ENCODE measurements around the gene NPIPB9. TPM values are rescaled to one million over a fixed set of nuclear protein-coding genes. Genes with fewer than 3 reads are reported as not detected.
"Not testable (repeated sequence)": the region's sequence is repeated elsewhere in the genome, so short reads cannot be mapped to it uniquely, and the experiment has no call there.

The NPIPB9 gene
- polyA plus RNA-seq (2011; rRNA removed), result 0.16 and 0.35 TPM in 2 replicates
- 0.22 TPM in 1 of 2 replicates, not detected in the other for polyA minus RNA-seq (2011; rRNA and poly(A)+ RNA removed)

DNA sequence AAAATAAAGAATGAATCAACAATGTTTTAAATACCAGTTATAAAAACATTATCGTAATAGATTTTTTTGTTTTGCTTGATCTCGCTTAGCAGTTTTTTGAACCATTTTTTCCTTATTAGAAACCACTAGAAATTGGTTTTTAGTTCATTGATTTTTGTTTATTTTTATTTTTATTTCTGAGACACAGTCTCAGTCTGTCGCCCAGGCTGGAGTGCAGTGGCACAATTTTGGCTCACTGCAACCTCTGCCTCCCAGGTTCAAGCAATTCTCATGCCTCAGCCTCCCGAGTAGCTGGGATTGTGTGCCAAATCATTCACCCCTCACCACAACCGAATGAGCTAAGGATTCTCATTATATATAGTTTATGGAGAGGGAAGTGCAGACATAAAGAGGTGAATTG, at the start of gene NPIPB9:
Gene NPIPB9 (plus strand): TSS at position 301 of the 400 bp plus-strand sequence.
- DNase-seq (ENCODE audit: low read depth, low spot score); H3K9me3 ChIP-seq (ENCODE audit: control insufficient read depth, insufficient read depth, low read length); POLR2A ChIA-PET; H3K27me3 ChIP-seq (ENCODE audit: control insufficient read depth, insufficient read depth, low read length); CTCF ChIA-PET; H3K27ac ChIP-seq (ENCODE audit: low read depth, low read length); H3K4me3 ChIP-seq (ENCODE audit: low read depth, low read length): not testable (repeated sequence)

DNA sequence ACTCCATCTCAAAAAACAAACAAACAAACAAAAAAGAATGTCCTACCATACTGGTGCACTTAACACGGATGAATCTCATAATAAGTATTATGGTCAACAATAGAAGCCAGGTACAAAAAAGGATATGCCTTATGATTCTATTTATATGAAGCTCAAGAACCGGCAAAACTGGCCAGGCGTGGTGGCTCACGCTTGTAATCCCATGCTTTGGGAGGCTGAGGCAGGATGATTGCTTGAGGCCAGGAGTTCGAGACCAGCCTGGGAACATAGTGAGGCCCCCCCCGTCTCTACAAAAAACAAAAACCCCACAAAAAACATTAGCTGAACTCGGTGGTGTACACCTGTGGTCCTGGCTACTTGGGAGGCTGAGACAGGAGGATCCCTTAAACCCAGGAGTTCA, 47.3 kb upstream of the NPIPB9 start:
- H3K9me3 ChIP-seq (ENCODE audit: control insufficient read depth, insufficient read depth, low read length); H3K27me3 ChIP-seq (ENCODE audit: control insufficient read depth, insufficient read depth, low read length); POLR2A ChIA-PET; CTCF ChIA-PET; H3K27ac ChIP-seq (ENCODE audit: low read depth, low read length); H3K4me3 ChIP-seq (ENCODE audit: low read depth, low read length); DNase-seq (ENCODE audit: low read depth, low spot score): not testable (repeated sequence)

DNA sequence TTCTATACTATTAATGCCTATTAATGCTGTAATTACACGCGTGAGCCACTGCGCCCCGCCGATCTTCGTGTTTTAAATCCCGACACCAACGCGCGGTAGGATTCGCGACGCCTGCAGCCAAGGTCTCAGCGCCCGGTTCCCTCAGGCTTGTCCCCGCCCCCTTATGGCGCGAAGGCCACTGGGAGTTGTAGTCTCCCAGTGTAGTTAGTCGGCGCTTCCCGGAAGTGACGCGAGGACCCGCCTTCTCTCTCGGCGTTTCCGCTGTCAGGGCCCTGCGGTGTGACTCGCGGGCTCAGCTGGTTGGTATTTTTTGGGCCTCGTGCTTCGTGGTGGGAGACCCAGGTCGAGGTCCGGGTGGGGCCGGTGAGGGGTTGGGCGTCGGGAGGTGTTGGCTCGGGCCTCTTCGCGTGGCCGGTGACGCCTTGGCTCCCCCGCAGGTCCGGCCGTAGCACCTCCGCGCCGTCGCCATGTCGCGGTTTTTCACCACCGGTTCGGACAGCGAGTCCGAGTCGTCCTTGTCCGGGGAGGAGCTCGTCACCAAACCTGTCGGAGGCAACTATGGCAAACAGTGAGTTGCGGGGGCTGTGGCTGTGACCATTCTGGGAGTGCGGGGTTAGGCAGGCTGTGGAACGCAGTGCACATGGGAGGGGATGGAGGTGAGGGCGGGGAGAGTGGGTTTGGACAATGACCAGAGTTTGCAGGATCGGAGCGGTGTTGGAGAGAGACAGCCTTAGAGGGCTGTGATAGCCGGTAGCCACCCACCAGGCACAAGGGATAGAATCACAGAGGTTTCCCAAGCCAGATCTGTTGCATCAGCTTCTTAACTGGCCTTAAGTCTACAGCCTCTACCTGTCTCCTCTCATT, 40.1 kb upstream of the NPIPB9 start, which contains the start of gene EIF3C:
Gene EIF3C (plus strand): TSS at position 245 of the 864 bp plus-strand sequence. CDS start 223 bp downstream, at position 468.
- H3K9me3 ChIP-seq (ENCODE audit: control insufficient read depth, insufficient read depth, low read length); CTCF ChIA-PET; DNase-seq (ENCODE audit: low read depth, low spot score); POLR2A ChIA-PET; H3K4me3 ChIP-seq (ENCODE audit: low read depth, low read length); H3K27ac ChIP-seq (ENCODE audit: low read depth, low read length); H3K27me3 ChIP-seq (ENCODE audit: control insufficient read depth, insufficient read depth, low read length): not testable (repeated sequence)

DNA sequence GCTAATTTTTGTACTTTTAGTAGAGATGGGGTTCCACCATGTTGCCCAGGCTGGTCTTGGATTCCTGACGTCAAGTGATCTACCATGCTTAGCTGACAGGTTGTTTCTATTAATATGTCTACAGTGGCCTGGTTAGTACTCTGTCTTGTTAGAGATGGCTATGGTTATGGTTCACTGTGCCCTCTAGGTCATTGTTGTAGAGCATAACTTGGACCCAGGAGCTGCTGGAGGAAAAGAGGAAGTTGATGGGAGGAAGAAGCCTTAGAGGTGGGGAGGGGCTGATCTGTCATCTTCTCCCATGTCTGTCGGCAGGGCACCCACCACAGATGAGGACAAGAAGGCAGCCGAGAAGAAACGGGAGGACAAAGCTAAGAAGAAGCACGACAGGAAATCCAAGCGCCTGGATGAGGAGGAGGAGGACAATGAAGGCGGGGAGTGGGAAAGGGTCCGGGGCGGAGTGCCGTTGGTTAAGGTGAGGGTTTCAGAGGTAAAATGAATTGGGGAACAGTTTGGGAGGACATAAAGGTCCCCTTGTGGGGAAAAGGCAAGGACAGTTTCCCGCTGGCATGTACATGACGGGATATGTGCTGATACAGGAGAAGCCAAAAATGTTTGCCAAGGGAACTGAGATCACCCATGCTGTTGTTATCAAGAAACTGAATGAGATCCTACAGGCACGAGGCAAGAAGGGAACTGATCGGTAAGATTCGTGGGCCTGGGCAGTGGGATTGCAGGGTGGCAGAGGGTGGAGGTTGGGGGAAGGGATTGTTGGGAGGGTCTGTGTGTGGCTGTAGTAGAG, 28.5 kb upstream of the NPIPB9 start:
- H3K27me3 ChIP-seq (ENCODE audit: control insufficient read depth, insufficient read depth, low read length); H3K9me3 ChIP-seq (ENCODE audit: control insufficient read depth, insufficient read depth, low read length); CTCF ChIA-PET; DNase-seq (ENCODE audit: low read depth, low spot score); POLR2A ChIA-PET; H3K27ac ChIP-seq (ENCODE audit: low read depth, low read length); H3K4me3 ChIP-seq (ENCODE audit: low read depth, low read length): not testable (repeated sequence)

DNA sequence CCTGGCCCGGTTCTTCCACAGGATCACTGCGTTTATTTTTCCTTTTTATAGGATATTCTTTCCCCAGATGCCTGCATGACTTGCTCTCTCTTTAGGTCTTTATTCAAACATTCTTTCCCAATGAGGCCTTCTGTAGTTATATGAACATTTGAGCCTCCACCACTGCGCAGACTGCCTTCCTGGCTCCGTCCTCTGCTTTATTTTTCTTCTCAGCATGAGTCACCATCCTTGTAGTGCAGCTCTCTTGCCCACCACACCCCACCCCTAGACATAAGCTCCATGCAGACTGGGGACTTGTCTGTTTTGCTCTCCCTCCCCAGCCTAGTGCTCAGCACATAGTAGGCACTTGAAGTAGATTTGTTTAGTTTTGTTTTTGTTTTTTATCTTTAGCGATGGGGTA, 20.3 kb upstream of the NPIPB9 start:
- POLR2A ChIA-PET; H3K9me3 ChIP-seq (ENCODE audit: control insufficient read depth, insufficient read depth, low read length); DNase-seq (ENCODE audit: low read depth, low spot score); H3K27ac ChIP-seq (ENCODE audit: low read depth, low read length); H3K4me3 ChIP-seq (ENCODE audit: low read depth, low read length); H3K27me3 ChIP-seq (ENCODE audit: control insufficient read depth, insufficient read depth, low read length); CTCF ChIA-PET: not testable (repeated sequence)

DNA sequence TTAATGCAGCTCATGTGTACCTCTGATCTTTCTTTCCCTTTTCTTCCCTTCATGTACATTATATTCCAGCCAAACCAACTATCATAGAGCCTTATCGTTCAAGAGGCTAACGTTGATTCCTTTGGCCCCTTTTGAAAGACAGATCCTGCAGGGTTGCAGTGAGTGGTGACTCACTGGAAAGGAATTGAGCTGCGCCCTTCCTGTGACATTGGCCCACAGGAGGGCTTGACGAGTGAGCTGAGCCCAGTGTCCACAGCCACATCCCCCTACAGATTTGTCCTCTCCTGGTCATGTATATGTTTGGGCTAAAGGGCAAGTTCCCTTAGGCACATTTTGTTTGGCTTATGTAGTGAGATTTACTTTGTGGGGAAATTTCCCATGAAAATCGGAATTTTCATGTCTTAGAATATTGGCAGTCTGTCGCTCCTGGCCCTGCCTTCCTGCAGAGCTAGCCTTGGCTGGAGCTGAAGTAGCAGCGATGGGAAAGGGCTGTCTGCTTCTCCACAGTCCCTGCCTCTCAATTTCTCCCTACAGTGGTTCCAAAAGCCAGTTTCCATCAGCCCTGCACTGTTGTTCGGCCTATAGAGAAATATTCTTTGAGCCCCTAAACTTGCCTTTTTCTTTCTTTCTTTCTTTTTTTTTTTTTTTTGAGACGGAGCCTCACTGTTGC, 19.0 kb upstream of the NPIPB9 start:
- CTCF ChIA-PET; DNase-seq (ENCODE audit: low read depth, low spot score); H3K27me3 ChIP-seq (ENCODE audit: control insufficient read depth, insufficient read depth, low read length); H3K9me3 ChIP-seq (ENCODE audit: control insufficient read depth, insufficient read depth, low read length); POLR2A ChIA-PET; H3K4me3 ChIP-seq (ENCODE audit: low read depth, low read length); H3K27ac ChIP-seq (ENCODE audit: low read depth, low read length): not testable (repeated sequence)

DNA sequence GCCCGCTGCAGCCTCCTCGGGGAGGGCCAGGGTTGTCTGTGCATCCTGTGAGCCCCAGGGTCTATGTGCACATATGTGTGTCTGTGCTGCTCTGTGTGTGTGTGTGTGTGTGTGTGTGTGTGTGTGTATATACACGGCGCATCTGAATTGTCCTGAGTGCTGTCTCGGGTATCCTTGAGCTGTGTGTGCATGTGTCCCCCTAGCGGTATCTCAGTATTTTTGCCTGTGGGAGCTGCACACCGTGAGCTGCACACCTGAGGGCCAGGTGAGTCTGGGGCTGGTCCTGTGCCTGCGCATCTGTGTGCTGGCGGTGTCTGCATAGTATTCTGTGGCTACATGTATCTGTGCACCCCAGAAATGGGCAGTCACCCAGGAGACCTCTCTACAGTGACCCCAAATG, 11.8 kb upstream of the NPIPB9 start:
- H3K27me3 ChIP-seq (ENCODE audit: control insufficient read depth, insufficient read depth, low read length); H3K27ac ChIP-seq (ENCODE audit: low read depth, low read length); DNase-seq (ENCODE audit: low read depth, low spot score); H3K9me3 ChIP-seq (ENCODE audit: control insufficient read depth, insufficient read depth, low read length); H3K4me3 ChIP-seq (ENCODE audit: low read depth, low read length); POLR2A ChIA-PET: not testable (repeated sequence)
- CTCF ChIA-PET, result interaction anchor here (0.7 kb wide), 1 partner anchor 476 kb away, joined by 3 read pairs; no protein-coding TSS in a partner anchor

DNA sequence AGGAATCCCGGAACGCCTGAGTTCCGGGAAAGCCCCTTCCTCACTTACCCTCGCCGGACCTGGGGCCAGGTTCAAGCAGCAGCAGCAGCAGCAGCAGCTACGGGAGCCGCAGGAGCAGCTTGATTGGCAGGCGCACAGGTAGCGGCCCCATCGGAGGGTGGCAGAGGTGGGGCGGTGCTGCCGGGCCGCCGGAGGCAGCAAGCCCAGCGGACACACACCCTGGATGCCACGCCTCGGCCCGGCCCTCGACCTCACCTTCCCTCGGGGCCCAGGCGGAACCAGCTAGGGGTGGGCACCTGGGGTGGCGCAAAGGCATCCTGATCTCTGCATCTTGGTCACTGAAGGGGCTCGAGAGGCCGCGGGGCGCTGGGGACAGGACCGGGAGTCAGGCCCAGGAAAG, 11.0 kb upstream of the NPIPB9 start:
- DNase-seq (ENCODE audit: low read depth, low spot score); H3K27ac ChIP-seq (ENCODE audit: low read depth, low read length); CTCF ChIA-PET; POLR2A ChIA-PET; H3K9me3 ChIP-seq (ENCODE audit: control insufficient read depth, insufficient read depth, low read length); H3K4me3 ChIP-seq (ENCODE audit: low read depth, low read length); H3K27me3 ChIP-seq (ENCODE audit: control insufficient read depth, insufficient read depth, low read length): not testable (repeated sequence)

DNA sequence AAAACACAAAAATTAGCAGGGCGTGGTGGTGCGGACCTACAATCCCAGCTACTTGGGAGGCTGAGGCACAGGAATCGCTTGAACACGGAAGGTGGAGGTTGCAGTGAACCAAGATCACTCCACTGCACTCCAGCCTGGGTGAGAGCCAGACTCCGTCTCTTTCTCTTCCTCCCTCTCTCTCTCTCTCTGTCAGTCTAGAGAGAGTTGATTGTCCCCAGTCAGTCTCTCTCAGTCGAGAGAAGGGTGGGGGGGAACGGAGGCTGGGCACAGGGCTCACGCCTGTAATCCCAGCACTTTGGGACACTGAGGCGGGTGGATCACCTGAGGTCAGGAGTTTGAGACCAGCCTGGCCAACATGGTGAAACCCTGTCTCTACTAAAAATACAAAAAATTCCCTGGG, 10.3 kb upstream of the NPIPB9 start:
- POLR2A ChIA-PET; DNase-seq (ENCODE audit: low read depth, low spot score); CTCF ChIA-PET: not testable (repeated sequence)

DNA sequence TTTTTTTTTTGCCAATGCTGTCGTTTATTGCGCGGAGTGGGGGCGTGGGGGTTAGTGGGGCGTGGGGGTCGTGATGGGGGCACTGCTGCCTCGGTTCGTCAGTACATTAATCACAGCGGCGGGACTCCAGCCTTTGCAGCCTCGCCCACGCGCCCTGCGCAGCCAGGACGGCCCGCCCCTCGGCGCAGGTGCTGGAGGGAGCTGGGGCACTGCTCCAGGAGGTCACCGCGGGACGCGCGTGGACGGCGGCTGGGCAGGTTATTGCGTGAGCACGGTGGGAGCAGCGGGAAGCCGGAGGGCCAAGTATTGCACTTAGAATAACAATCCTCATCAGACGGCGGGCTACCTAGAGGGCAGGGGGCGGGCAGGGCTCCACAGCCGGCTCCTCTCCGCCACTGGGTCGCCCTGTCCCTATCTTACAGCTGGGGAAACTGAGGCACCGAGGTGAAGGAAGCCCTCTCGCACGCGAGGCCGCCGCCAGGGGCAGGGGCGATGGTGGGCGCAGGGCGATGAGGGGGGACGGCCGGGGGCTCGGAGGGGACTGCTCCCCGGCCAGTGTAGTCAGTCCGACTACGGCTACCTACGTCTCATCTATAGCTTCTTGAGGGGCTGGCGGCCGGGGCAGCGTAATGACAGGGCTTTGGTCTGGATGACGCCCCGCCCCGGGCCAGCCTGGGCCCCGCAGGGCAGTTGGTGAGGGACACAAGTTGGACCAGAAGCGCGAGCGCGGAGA, 4.8 kb upstream of the NPIPB9 start:
- CTCF ChIA-PET; H3K27ac ChIP-seq (ENCODE audit: low read depth, low read length); H3K4me3 ChIP-seq (ENCODE audit: low read depth, low read length); H3K27me3 ChIP-seq (ENCODE audit: control insufficient read depth, insufficient read depth, low read length); POLR2A ChIA-PET; DNase-seq (ENCODE audit: low read depth, low spot score); H3K9me3 ChIP-seq (ENCODE audit: control insufficient read depth, insufficient read depth, low read length): not testable (repeated sequence)

More for the DNA sequence above, 10.3 kb upstream of the NPIPB9 start:
- not testable (repeated sequence) for H3K27ac ChIP-seq (ENCODE audit: low read depth, low read length); H3K9me3 ChIP-seq (ENCODE audit: control insufficient read depth, insufficient read depth, low read length); H3K4me3 ChIP-seq (ENCODE audit: low read depth, low read length); H3K27me3 ChIP-seq (ENCODE audit: control insufficient read depth, insufficient read depth, low read length)

DNA sequence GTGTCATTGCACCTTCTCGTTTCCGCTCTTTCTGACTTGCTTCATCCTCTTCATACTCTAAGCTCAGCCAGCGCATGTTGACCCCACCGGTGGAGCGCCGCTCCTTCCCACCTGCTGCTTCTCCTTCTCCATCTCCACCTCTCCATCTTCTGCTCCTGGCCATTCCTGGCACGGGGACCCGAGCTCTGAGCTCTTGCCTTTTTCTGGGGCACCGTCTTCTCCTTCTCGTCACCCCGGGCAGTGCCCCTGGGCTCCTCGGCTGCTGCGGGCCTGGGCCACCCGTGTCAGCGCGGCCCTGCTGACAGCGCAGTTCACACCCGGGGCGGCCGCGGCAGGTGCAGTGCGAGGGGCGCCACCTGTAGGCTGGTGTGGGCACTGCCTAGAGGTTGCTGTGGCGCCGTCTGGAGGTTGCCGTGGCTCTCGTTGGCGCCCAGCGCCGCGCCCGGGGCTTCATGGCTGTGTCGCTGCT, 1.6 kb upstream of the NPIPB9 start:
- H3K27me3 ChIP-seq (ENCODE audit: control insufficient read depth, insufficient read depth, low read length); H3K4me3 ChIP-seq (ENCODE audit: low read depth, low read length); DNase-seq (ENCODE audit: low read depth, low spot score); POLR2A ChIA-PET; H3K9me3 ChIP-seq (ENCODE audit: control insufficient read depth, insufficient read depth, low read length); CTCF ChIA-PET; H3K27ac ChIP-seq (ENCODE audit: low read depth, low read length): not testable (repeated sequence)

Measured in AG04450 (cell line).